A549 (cell line): ENCODE data around the gene CNTNAP1.

ENCODE experiments used
- CTCF ChIP-seq: fragments of >200 bp; sonication (Bioruptor Twin); formaldehyde crosslinking; IDR thresholded peaks from 3 replicates; pipeline ENCODE4 v1.5.1; 2016
- ELK1 ChIP-seq: fragments of 150-350 bp; IDR thresholded peaks from 2 replicates; pipeline ENCODE4 v1.6.1; 2014; ENCODE audit warnings: low read depth, mild to moderate bottlenecking, low read length
- EP300 ChIP-seq, 2 experiments: fragments of >200 bp; sonication (Bioruptor Twin); formaldehyde crosslinking; IDR thresholded peaks; 2 replicates in 1 of 2; 3 replicates in 1 of 2; pipeline ENCODE4 v1.6.1; 2016 to 2017
- JUN ChIP-seq, 2 experiments: fragments of >200 bp; sonication (Bioruptor Twin); formaldehyde crosslinking; IDR thresholded peaks; 2 replicates in 1 of 2; 3 replicates in 1 of 2; pipeline ENCODE4 v1.6.1; 2016 to 2017
- KDM5A ChIP-seq: fragments of 200-600 bp; sonication (generic); IDR thresholded peaks from 2 replicates; pipeline ENCODE4 v1.6.1; 2016; ENCODE audit warnings: antibody characterized with exemption, mild to moderate bottlenecking
- MAFK ChIP-seq: fragments of 450-650 bp; IDR thresholded peaks from 2 replicates; pipeline ENCODE4 v1.6.1; 2014; ENCODE audit not compliant: partially characterized antibody
- NR3C1 ChIP-seq: fragments of >200 bp; sonication (Bioruptor Twin); formaldehyde crosslinking; IDR thresholded peaks from 3 replicates; pipeline ENCODE4 v1.6.1; 2017
- POLR2A ChIP-seq: IDR thresholded peaks from 2 replicates; pipeline ENCODE4 v1.6.1; 2012; ENCODE audit warnings: mild to moderate bottlenecking, low read length
- POLR2AphosphoS2 ChIP-seq: conservative IDR thresholded peaks from 2 replicates; pipeline ENCODE4 v1.6.1; 2012; ENCODE audit warnings: low read length, improper control_type of control experiment, inconsistent platforms
- RCOR1 ChIP-seq: fragments of 150-350 bp; IDR thresholded peaks from 2 replicates; pipeline ENCODE4 v1.6.1; 2014; ENCODE audit warnings: antibody characterized with exemption, low read length, low read depth

GRCh38 chr17:42683407-42684034 is 1.2 kb downstream of the CNTNAP1 start:
- TF ChIP-seq NR3C1 (no peak), ELK1 (no peak), CTCF (no peak), RCOR1 (no peak), POLR2A (no peak), EP300 (IDR thresholded peaks at IDR 0.05) (no peak), MAFK (no peak), KDM5A (no peak), JUN (IDR thresholded peaks at IDR 0.05) (no peak), POLR2AphosphoS2 (no peak)
